Fibroblast of mammary gland (primary cell): Measurements from ENCODE around the gene RHBG.

Experiments
- DNase-seq: peaks from one replicate; pipeline ENCODE4 v3.0.0-alpha.2; 2010; ENCODE audit warnings: low read depth
- H3K4me3 ChIP-seq: 2 replicates; pipeline ENCODE4 v1.5.1; 2011; ENCODE audit warnings: low read depth, mild to moderate bottlenecking, low read length, moderate library complexity; ENCODE audit not compliant: control insufficient read depth
- CTCF ChIP-seq: conservative IDR thresholded peaks from 2 replicates; pipeline ENCODE4 v1.5.1; 2011; ENCODE audit warnings: low read depth, low read length, inconsistent platforms; ENCODE audit not compliant: control insufficient read depth, insufficient read depth

RHBG gene

GRCh38 chr1:156371553-156372264 is 2.7 kb downstream of the RHBG start:
- DNase-seq, result peak; percentile 84
- no peak overlapping the region for H3K4me3 ChIP-seq
- no peak for TF ChIP-seq CTCF

GRCh38 chr1:156372265-156372586 is 3.2 kb downstream of the RHBG start:
- TF ChIP-seq CTCF, result no peak
- no peak for DNase-seq
- H3K4me3 ChIP-seq, result no peak overlapping the region

- DNase-seq, result no peak
- H3K4me3 ChIP-seq, result no peak overlapping the region
- no peak for TF ChIP-seq CTCF
These were observed 3.9 kb downstream of the RHBG start for GRCh38 chr1:156372876-156373275.

GRCh38 chr1:156373546-156373945 is 4.5 kb downstream of the RHBG start:
- no peak for DNase-seq
- no peak overlapping the region for H3K4me3 ChIP-seq
- no peak for TF ChIP-seq CTCF

GRCh38 chr1:156376146-156376545 is 7.1 kb downstream of the RHBG start:
- H3K4me3 ChIP-seq, result no peak overlapping the region
- peak; percentile 64 for DNase-seq
- TF ChIP-seq CTCF, result peak; percentile 22

- DNase-seq, result no peak
- no peak overlapping the region for H3K4me3 ChIP-seq
- TF ChIP-seq CTCF, result no peak
These were observed 8.2 kb downstream of the RHBG start for GRCh38 chr1:156376958-156377919.
